Mesothelial cell of epicardium (in vitro differentiated cells): ENCODE data around the gene WDR86. TPM values are rescaled to one million over a fixed set of nuclear protein-coding genes. Genes with fewer than 3 reads are reported as not detected.

Experiments used
- DNase-seq, 2 experiments: peaks; one replicate each; pipeline ENCODE4 v3.0.0; 2021; ENCODE audit warnings: low spot score in 2 of 2; ENCODE audit not compliant: unreplicated experiment in 2 of 2
- H3K27ac Mint-ChIP-seq: 2 replicates; pipeline ENCODE4 v1.8.0; 2021; ENCODE audit warnings: mixed read lengths
- H3K27me3 Mint-ChIP-seq: 2 replicates; pipeline ENCODE4 v1.8.0; 2021; ENCODE audit warnings: low read depth, mixed read lengths
- H3K36me3 Mint-ChIP-seq: 2 replicates; pipeline ENCODE4 v1.8.0; 2021; ENCODE audit warnings: mixed read lengths
- H3K4me1 Mint-ChIP-seq: 2 replicates; pipeline ENCODE4 v1.8.0; 2021; ENCODE audit warnings: mixed read lengths
- H3K4me3 Mint-ChIP-seq: 2 replicates; pipeline ENCODE4 v1.8.0; 2021; ENCODE audit warnings: mild to moderate bottlenecking, moderate library complexity, mixed read lengths
- H3K9me3 Mint-ChIP-seq: 2 replicates; pipeline ENCODE4 v1.8.0; 2021; ENCODE audit warnings: mixed read lengths
- total RNA-seq: library from RNA; stranded (reverse); gene quantifications from 3 replicates; pipeline ENCODE4 v1.2.1, GENCODE V29; 2021
- TF ChIP-seq, protein P1 (sequence below): fragments of 200-600 bp; sonication (generic); IDR thresholded peaks from one replicate; pipeline ENCODE4 v1.5.0; 2021; ENCODE audit warnings: antibody characterized with exemption; ENCODE audit not compliant: unreplicated experiment

Gene WDR86
- total RNA-seq, 1 donor from 2014 or later = 274 TPM

DNA sequence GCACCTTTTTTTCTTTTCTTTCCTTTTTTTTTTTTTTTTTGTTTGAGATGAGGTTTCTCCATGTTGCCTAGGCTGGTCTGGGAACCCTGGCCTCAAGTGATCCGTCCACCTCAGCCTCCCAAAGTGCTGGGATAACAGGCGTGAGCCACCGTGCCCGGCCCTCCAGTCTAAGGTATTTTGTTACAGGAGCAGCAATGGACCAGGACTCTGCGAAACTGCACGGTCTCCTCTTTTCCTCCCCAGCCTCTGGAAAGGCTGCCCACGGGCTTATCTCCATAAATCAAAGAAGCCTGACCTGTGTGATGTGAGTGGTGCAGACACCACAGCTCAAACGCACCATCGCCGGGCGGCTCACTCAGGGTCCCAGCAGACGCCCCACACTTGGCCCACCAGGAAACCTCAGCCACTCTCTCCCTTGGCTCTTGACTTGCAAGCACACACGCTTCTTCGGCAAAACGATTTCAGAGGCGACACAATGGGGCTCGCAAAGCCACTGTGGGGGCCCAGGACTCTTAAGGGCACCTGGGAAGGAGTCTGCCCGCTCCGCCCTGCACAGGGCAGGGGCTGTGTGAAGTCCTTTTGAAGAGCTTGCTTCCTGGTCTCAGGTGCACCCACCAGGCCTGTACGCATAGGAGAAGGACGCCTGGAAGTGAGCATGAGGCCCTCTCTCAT lies 20.6 kb downstream of the WDR86 start:
- TF ChIP-seq, protein P1, sequence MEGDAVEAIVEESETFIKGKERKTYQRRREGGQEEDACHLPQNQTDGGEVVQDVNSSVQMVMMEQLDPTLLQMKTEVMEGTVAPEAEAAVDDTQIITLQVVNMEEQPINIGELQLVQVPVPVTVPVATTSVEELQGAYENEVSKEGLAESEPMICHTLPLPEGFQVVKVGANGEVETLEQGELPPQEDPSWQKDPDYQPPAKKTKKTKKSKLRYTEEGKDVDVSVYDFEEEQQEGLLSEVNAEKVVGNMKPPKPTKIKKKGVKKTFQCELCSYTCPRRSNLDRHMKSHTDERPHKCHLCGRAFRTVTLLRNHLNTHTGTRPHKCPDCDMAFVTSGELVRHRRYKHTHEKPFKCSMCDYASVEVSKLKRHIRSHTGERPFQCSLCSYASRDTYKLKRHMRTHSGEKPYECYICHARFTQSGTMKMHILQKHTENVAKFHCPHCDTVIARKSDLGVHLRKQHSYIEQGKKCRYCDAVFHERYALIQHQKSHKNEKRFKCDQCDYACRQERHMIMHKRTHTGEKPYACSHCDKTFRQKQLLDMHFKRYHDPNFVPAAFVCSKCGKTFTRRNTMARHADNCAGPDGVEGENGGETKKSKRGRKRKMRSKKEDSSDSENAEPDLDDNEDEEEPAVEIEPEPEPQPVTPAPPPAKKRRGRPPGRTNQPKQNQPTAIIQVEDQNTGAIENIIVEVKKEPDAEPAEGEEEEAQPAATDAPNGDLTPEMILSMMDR = no peak
- Mint-ChIP-seq H3K36me3 (peaks cover 34% of the 10 kb centered on the region), H3K27ac (peak overlapping the region; percentile 30), H3K4me3 (no peak overlapping the region), H3K27me3 (no peaks in the 10 kb centered on the region), H3K4me1 (peaks cover 15% of the 10 kb centered on the region), H3K9me3 (no peaks in the 10 kb centered on the region)
- no peak for DNase-seq

DNA sequence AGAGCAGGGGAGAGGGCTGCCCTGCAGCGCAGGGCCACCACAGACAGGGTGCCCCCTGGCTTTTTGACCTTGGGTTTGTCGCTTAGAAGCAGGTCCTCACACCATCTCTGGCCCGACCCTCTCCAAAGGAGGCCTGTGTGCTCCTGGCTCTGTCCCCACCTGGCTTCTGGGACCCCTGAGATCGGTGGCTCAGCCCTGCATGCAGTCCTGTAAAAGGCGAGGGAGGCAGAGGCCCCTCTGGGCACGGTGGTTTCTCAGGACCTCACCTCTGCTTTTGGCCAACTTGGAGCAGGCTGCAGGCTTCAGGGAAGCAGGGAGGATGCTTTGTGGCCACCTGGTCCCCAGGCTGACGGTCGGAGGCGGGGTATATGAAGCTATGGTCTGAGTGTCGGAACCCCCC lies 21.4 kb downstream of the WDR86 start:
- no peaks in the 10 kb centered on the region for H3K27me3 Mint-ChIP-seq
- no peak for DNase-seq
- TF ChIP-seq, protein P1 = no peak
- H3K4me1 Mint-ChIP-seq = peaks cover 12% of the 10 kb centered on the region
- H3K4me3 Mint-ChIP-seq = no peak overlapping the region
- H3K36me3 Mint-ChIP-seq = peaks cover 33% of the 10 kb centered on the region
- no peak overlapping the region for H3K27ac Mint-ChIP-seq
- no peaks in the 10 kb centered on the region for H3K9me3 Mint-ChIP-seq

- Mint-ChIP-seq H3K4me3 (no peak overlapping the region), H3K27me3 (no peaks in the 10 kb centered on the region), H3K9me3 (no peaks in the 10 kb centered on the region), H3K4me1 (peaks cover 12% of the 10 kb centered on the region), H3K36me3 (peaks cover 33% of the 10 kb centered on the region), H3K27ac (peak overlapping the region; percentile 25)
- TF ChIP-seq, protein P1 = no peak
- no peak for DNase-seq
These were observed 21.9 kb downstream of the WDR86 start for GRCh38 chr7:151388007-151388297.

- peak overlapping the region; percentile 84 for H3K27ac Mint-ChIP-seq
- no peak for DNase-seq
- TF ChIP-seq, protein P1 = no peak
- H3K4me1 Mint-ChIP-seq = peaks cover 12% of the 10 kb centered on the region
- H3K9me3 Mint-ChIP-seq = no peaks in the 10 kb centered on the region
- H3K36me3 Mint-ChIP-seq = peaks cover 36% of the 10 kb centered on the region
- no peak overlapping the region for H3K4me3 Mint-ChIP-seq
- H3K27me3 Mint-ChIP-seq = no peaks in the 10 kb centered on the region
These were observed 22.5 kb downstream of the WDR86 start for GRCh38 chr7:151387161-151388006.

GRCh38 chr7:151386301-151387160 lies 23.3 kb downstream of the WDR86 start:
- TF ChIP-seq, protein P1 = no peak
- Mint-ChIP-seq H3K27ac (peak overlapping the region; percentile 84), H3K4me1 (peaks cover 12% of the 10 kb centered on the region), H3K4me3 (no peak overlapping the region), H3K27me3 (no peaks in the 10 kb centered on the region), H3K36me3 (peaks cover 39% of the 10 kb centered on the region), H3K9me3 (no peaks in the 10 kb centered on the region)
- no peak for DNase-seq
